ENCODE results near the gene CPO. TPM values are rescaled to one million over a fixed set of nuclear protein-coding genes. Genes with fewer than 3 reads are reported as not detected.

The CPO gene
- total RNA-seq, 1 experiment from 2014 or later = 0.40 TPM

DNA sequence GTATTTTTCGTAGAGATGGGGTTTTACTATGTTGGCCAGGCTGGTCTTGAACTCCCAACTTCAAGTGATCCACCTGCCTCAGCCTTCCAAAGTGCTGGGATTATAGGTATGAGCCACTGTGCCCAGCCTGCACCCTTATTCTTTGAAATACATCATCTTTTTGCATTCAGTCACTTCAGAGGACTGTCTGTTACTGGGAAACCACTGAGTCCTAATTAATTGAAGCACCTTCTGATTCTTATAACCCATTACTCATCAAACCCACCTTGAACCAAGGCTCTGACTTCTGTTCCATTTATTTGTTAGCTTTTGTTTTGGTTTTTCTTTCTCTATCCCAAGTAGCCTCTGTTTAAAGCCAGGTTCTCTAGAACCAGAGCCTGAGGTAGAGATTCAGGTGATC, 49.6 kb downstream of the CPO start:
- Mint-ChIP-seq H3K36me3 (ENCODE audit: insufficient read depth, unreplicated experiment) (no peaks in the 10 kb centered on the region), H3K4me1 (ENCODE audit: low read depth, unreplicated experiment) (peaks cover 9% of the 10 kb centered on the region), H3K27me3 (ENCODE audit: unreplicated experiment) (no peaks in the 10 kb centered on the region), H3K4me3 (ENCODE audit: low read depth, unreplicated experiment) (peak overlapping the region; percentile 20), H3K27ac (ENCODE audit: unreplicated experiment) (no peak overlapping the region), H3K9me3 (ENCODE audit: low read depth, unreplicated experiment) (no peaks in the 10 kb centered on the region)
- intact Hi-C loops (cut with micrococcal nuclease; ENCODE audit: unreplicated experiment) = loop anchor here (5.0 to 10.0 kb wide), 2 partner anchors 173 to 294 kb away; no protein-coding TSS in a partner anchor
- DNase-seq = no peak
- no TSS peak for BruUV-seq (replicated peaks)
- TF ChIP-seq, protein P1, sequence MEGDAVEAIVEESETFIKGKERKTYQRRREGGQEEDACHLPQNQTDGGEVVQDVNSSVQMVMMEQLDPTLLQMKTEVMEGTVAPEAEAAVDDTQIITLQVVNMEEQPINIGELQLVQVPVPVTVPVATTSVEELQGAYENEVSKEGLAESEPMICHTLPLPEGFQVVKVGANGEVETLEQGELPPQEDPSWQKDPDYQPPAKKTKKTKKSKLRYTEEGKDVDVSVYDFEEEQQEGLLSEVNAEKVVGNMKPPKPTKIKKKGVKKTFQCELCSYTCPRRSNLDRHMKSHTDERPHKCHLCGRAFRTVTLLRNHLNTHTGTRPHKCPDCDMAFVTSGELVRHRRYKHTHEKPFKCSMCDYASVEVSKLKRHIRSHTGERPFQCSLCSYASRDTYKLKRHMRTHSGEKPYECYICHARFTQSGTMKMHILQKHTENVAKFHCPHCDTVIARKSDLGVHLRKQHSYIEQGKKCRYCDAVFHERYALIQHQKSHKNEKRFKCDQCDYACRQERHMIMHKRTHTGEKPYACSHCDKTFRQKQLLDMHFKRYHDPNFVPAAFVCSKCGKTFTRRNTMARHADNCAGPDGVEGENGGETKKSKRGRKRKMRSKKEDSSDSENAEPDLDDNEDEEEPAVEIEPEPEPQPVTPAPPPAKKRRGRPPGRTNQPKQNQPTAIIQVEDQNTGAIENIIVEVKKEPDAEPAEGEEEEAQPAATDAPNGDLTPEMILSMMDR (IDR thresholded peaks at IDR 0.05; ENCODE audit: unreplicated experiment) = no peak
- CTCF ChIA-PET = no interaction called here

DNA sequence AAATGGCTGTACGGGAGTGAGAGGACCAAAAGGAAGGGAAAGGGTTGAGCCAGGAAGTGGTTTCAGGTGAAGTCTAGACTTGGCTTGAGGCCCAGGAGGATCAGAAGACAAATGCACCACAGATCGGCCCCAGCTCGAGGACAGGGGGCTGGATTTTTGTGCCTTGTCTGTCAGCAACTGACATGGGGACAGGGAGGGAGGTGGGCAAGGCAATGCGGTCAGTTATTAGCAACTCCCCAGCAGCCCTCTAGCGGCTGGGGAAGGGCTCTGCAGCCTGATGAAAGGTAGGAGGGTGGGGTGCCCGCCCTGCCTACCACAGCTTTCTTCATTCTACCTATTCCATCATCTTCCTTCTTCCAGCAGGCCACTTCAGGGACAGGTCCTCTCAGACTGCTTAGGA, 50.0 kb downstream of the CPO start:
- TF ChIP-seq, protein P1 (IDR thresholded peaks at IDR 0.05; ENCODE audit: unreplicated experiment) = peak; percentile 76
- CTCF ChIA-PET = no interaction called here
- Mint-ChIP-seq H3K36me3 (ENCODE audit: insufficient read depth, unreplicated experiment) (no peaks in the 10 kb centered on the region), H3K4me1 (ENCODE audit: low read depth, unreplicated experiment) (peaks cover 9% of the 10 kb centered on the region), H3K27ac (ENCODE audit: unreplicated experiment) (no peak overlapping the region), H3K4me3 (ENCODE audit: low read depth, unreplicated experiment) (peak overlapping the region; percentile 20), H3K9me3 (ENCODE audit: low read depth, unreplicated experiment) (no peaks in the 10 kb centered on the region), H3K27me3 (ENCODE audit: unreplicated experiment) (no peaks in the 10 kb centered on the region)
- intact Hi-C loops (cut with micrococcal nuclease; ENCODE audit: unreplicated experiment) = loop anchor here (5.0 to 10.0 kb wide), 2 partner anchors 173 to 295 kb away; no protein-coding TSS in a partner anchor
- BruUV-seq (replicated peaks) = no TSS peak
- DNase-seq = peak; percentile 55

DNA sequence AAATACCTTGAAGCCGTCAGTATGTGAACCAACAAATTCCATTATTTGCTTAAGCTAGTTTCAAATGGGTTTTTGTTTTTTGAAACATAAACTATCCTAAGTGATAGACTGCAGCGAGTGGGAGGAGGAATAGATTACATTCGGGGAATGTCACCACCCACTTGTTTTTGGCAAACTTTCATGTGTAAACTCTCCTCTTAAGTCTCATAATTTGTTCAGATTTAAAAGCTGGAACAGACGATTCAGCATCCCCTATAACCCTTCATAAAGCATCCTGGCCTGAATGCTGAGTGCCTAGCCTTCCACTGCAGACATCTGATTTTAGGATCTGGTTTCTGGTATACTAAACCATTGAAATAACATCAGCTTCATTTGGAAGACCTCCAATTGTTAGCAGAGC, 51.0 kb downstream of the CPO start:
- peaks cover 9% of the 10 kb centered on the region for H3K4me1 Mint-ChIP-seq (ENCODE audit: low read depth, unreplicated experiment)
- CTCF ChIA-PET = no interaction called here
- TF ChIP-seq, protein P1 (IDR thresholded peaks at IDR 0.05; ENCODE audit: unreplicated experiment) = no peak
- intact Hi-C loops (cut with micrococcal nuclease; ENCODE audit: unreplicated experiment) = no loop called here
- H3K36me3 Mint-ChIP-seq (ENCODE audit: insufficient read depth, unreplicated experiment) = no peaks in the 10 kb centered on the region
- BruUV-seq (replicated peaks) = no TSS peak
- H3K27me3 Mint-ChIP-seq (ENCODE audit: unreplicated experiment) = no peaks in the 10 kb centered on the region
- H3K4me3 Mint-ChIP-seq (ENCODE audit: low read depth, unreplicated experiment) = no peak overlapping the region
- no peak for DNase-seq
- H3K9me3 Mint-ChIP-seq (ENCODE audit: low read depth, unreplicated experiment) = no peaks in the 10 kb centered on the region
- H3K27ac Mint-ChIP-seq (ENCODE audit: unreplicated experiment) = no peak overlapping the region

DNA sequence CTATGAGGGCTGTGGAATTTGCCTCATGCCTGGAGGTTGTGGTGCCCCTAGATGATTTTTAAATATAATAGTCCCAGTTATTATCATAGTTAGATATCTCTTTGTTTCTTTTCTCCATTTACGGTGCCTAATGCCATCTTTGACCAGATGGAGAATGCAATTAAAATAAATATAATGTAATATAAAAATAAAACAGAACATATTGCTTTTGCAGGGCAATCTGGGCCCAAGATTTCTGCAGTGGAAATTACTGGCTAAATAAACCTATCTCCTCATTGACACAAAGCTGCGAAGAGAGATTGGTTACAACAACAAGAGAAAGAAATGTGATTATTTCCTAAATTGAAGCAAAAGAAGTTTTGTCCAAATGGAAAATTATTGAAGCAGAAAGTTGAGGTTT, 51.8 kb downstream of the CPO start:
- CTCF ChIA-PET = no interaction called here
- Mint-ChIP-seq H3K9me3 (ENCODE audit: low read depth, unreplicated experiment) (no peaks in the 10 kb centered on the region), H3K4me3 (ENCODE audit: low read depth, unreplicated experiment) (no peak overlapping the region), H3K4me1 (ENCODE audit: low read depth, unreplicated experiment) (peaks cover 9% of the 10 kb centered on the region), H3K27me3 (ENCODE audit: unreplicated experiment) (no peaks in the 10 kb centered on the region), H3K27ac (ENCODE audit: unreplicated experiment) (no peak overlapping the region), H3K36me3 (ENCODE audit: insufficient read depth, unreplicated experiment) (no peaks in the 10 kb centered on the region)
- no TSS peak for BruUV-seq (replicated peaks)
- intact Hi-C loops (cut with micrococcal nuclease; ENCODE audit: unreplicated experiment) = no loop called here
- DNase-seq = no peak
- TF ChIP-seq, protein P1 (IDR thresholded peaks at IDR 0.05; ENCODE audit: unreplicated experiment) = no peak

Data from Calu3 (cell line).